ENCODE data around the gene MARK1. TPM values are rescaled to one million over a fixed set of nuclear protein-coding genes. Genes with fewer than 3 reads are reported as not detected.
A peak's percentile ranks its signal among the peaks of the same experiment; 100 is the strongest.

The MARK1 gene
- total and polyA plus RNA-seq, 11 donors, result 4.0 to 25.1 (median 16.3) TPM

- intact Hi-C loops (cut with DNase I), result loop anchor here (1.0 to 5.0 kb wide), 6 partner anchors 42 to 86 kb away; partner anchors contain the start of gene MTARC2 (in 1 of the 10)
- no peaks in the 10 kb centered on the region for H3K36me3 ChIP-seq
- peak within 1 kb of the TSS; percentile 64 to 89 (median 82) for H3K4me3 ChIP-seq
- peak within 1 kb of the TSS; percentile 11 to 89 (median 70) for H3K27ac ChIP-seq
- DNase-seq (peak; percentile 73 to 89 (median 77)), ATAC-seq (peak; percentile 78 to 98 (median 94))
- no peaks in the 10 kb centered on the region for H3K27me3 ChIP-seq
- H3K4me1 ChIP-seq, result peaks cover 0 to 17% (median 4%) of the 10 kb centered on the region in 12 donors
- H3K9me3 ChIP-seq, result no peaks in the 10 kb centered on the region
- TF ChIP-seq CTCF (IDR thresholded peaks at IDR 0.05) (peak; percentile 96 to 99 (median 98)), POLR2A (IDR thresholded peaks at IDR 0.05) (peak in 1 of 2 donors; percentile 69)
- WGBS, 4 donors, result 3 to 7% (median 4%) methylated on average over 23 to 96 of the region's 96 CpGs
Observed at GRCh38 chr1:220690140-220691052, 162.5 kb downstream of the MARK1 start, which contains the start of gene C1orf115. Gene C1orf115, plus strand, starts transcription at chr1:220690363. Its CDS starts 40 bp downstream, at chr1:220690403.

- intact Hi-C loops (cut with DNase I), result loop anchor here in 8 of 10 donors (2.0 to 5.0 kb wide), 3 partner anchors 41 to 81 kb away; no protein-coding TSS in a partner anchor
- DNase-seq, result no peak
- Histone ChIP-seq H3K27me3 (no peaks in the 10 kb centered on the region), H3K4me1 (peaks cover 0 to 17% (median 4%) of the 10 kb centered on the region in 12 donors), H3K9me3 (no peaks in the 10 kb centered on the region), H3K4me3 (peak overlapping the region; percentile 64 to 89 (median 82)), H3K27ac (peak overlapping the region in 7 of 12 donors; percentile 63 to 89 (median 81)), H3K36me3 (no peaks in the 10 kb centered on the region)
- 37 to 49% (median 45%) methylated on average over 14 of the region's 14 CpGs for WGBS, 4 donors
- no peak for TF ChIP-seq POLR2A (IDR thresholded peaks at IDR 0.05)
- TF ChIP-seq CTCF (IDR thresholded peaks at IDR 0.05), result no peak
- ATAC-seq, result no peak
Observed at GRCh38 chr1:220691053-220691684, 163.2 kb downstream of the MARK1 start.

GRCh38 chr1:220692436-220693228, 164.7 kb downstream of the MARK1 start:
- 94 to 96% (median 95%) methylated on average over 8 of the region's 8 CpGs for WGBS, 4 donors
- Histone ChIP-seq H3K4me1 (peaks cover 0 to 17% (median 4%) of the 10 kb centered on the region in 12 donors), H3K36me3 (peaks cover 0 to 6% (median 0%) of the 10 kb centered on the region in 9 donors), H3K4me3 (no peak overlapping the region), H3K9me3 (no peaks in the 10 kb centered on the region), H3K27me3 (no peaks in the 10 kb centered on the region), H3K27ac (no peak overlapping the region)
- DNase-seq (no peak), ATAC-seq (no peak)
- TF ChIP-seq CTCF (IDR thresholded peaks at IDR 0.05), result no peak
- TF ChIP-seq POLR2A (IDR thresholded peaks at IDR 0.05), result no peak
- intact Hi-C loops (cut with DNase I), result loop anchor here in 5 of 10 donors (5.0 kb wide), 2 partner anchors 40 to 80 kb away; no protein-coding TSS in a partner anchor

Data from heart left ventricle (tissue), 16 donors.